GM19238 (cell line): ENCODE results near the gene DHRS13.
"Not testable (repeated sequence)": the region's sequence is repeated elsewhere in the genome, so short reads cannot be mapped to it uniquely, and the experiment has no call there.

Experiments
- DNase-seq: peaks from one replicate; pipeline ENCODE4 v3.0.0; 2011; ENCODE audit warnings: low spot score; ENCODE audit not compliant: insufficient read length

DHRS13 gene

DNA sequence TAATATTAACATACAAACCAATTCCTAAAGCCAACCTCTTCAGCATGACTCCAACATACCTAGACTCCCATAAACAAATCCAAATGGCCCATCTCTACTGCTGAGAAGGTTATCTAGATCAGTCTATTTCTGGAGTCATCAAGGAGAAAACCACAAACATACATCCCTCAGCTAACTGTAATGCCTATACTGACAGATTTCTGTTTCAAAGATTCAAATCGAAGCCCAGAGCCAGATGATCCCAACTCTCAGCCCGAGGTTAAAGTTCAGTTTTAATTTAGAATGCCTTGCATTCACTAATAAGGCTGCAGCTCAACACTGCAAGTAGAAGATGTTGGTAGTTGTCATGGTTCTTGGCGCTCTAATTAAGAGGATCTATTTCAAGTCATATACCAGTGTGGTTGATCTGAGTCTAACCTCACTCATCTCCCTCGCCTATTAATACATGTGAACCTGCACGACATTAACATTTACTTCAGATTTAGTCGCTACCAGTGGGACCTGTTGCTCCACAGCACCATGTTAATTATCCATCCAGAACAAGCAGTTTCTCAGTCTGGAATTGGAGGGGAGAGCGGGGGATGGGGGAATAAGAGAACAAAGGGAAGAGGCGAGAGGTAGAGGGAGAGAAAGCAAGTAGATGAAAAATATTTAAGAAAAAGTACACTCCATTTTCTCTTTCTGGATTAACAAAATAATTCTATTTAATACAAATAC is 33.0 kb upstream of the DHRS13 start:
- no peak for DNase-seq

DNA sequence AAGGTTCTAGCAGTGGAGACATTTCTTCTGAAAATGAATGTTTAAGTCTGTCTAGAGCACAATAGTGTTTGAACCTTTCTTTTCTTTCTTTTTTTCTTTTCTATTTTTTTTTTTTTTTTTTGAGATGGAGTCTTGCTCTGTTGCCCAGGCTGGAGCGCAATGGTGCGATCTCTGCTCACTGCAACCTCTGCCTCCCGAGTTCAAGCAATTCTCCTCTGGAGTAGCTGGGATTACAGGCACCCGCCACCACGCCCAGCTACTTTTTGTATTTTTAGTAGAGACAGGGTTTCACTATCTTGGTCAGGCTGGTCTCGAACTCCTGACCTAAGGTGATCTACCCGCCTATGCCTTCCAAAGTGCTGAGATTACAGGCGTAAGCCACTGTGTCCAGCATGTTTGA is 31.6 kb upstream of the DHRS13 start:
- DNase-seq: not testable (repeated sequence)

DNA sequence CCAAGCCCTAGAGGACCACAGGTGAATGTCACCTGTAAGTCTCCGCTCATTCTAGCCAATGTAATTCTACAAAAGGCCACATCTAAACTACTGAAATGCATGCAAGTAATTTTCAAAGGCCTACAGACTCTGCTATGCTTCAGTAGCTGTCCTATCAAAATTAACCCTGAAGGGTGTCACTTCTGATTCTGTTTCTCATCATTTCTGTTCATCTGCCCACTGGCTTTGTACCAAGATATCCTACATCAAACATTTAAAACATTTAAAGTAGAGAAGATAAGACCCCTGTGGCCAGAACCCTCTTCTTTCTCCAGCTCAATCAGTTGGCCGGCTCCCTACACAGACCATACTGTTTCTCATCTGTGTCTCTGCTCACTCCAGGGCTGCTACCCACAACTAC is 26.9 kb upstream of the DHRS13 start:
- no peak for DNase-seq

DNA sequence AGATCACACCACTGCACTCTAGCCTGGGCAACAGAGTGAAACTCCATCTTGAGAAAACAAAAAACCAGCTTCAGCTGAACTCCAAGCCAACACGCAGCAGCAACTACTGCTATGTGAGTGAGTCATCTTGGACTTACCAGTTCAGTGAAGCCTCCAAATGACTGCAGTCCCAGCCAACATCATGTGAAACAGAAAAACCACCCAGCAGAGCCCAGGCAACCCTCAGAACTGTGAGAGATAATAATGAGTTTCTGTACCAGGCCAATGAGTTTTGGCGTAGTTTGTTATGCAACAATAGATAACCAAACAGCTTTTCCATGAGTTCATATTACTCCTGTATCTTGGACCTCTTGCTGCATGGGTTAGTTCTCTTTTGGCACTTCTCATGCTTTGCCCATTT is 25.2 kb upstream of the DHRS13 start:
- DNase-seq: no peak

DNA sequence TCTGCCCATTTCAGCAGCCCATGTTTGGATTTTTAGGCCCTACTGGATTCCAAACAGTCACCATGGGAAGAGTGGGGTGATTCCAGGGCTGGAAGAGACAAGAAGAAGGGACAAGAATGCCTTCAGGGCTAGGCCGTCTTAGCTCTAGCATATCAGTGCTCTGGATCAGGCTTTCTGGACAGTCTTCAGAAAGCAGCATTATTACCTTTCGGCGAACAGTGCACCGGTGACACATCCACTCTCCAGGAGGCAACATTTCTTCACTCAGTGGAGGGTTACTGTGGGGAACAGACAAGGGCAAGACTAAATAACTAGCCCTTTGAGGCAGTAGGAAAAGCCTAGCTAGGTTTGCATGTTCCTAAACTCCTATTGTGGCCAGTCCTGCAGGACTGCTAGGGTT is 23.9 kb upstream of the DHRS13 start:
- no peak for DNase-seq

DNA sequence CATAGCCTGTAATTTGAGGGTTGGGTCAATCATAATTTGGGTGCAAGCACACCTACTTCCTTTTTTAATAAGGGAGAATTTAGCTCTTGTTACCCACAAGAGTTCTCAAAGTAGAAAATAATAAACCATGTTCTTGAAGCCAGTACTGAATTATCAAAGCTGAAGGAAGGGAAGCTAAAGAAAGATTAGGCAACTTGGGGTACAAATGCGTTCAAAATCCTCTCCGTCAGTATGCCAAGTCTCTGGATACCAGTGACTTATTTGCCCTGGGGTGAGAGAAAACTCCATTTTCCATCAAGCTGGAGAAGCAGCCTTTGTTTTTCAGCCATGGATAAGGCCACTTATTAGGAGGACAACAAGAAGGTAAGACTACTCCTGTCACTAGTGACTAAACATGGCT is 23.5 kb upstream of the DHRS13 start:
- DNase-seq: no peak

DNA sequence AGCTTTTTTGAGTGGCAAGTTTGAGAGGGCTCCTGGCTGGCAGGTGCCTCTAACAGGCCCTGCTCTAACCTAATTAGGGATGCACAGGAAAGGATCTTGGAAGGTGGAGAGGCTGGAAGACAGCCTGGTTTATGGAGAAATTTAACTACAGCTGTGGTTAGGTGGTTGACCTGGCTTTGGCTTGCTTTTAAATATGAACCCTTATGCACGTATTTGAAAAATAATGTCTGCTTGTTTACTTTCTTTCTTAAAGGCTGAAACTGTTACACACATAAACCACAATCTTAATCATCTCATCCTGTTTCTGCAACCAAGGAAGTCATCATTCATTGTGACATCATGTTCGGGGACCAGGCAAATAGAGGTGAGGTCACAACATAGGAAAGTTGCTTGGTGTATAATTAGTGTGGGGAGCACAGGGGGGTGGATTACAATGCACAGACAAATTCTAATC is 23.1 kb upstream of the DHRS13 start:
- DNase-seq: no peak

DNA sequence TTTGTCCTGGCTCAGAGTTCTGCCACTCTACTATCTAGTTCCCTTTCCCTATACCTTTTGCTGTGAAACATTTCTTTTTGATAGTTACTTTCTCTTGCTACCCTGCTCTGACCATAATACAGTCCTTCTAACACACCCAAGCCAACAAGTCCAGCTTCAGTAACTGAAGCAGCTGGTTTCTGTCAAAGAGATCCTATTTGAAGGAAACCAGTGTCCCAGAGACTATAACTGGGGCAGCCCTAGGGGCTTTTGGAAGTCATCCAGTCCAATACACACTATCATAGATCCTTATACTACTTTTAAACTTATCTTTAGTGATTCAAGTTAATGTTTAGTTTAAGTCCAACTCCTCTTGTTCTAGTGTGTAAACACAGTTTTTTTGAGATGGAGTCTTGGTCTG is 17.3 kb upstream of the DHRS13 start:
- no peak for DNase-seq

DNA sequence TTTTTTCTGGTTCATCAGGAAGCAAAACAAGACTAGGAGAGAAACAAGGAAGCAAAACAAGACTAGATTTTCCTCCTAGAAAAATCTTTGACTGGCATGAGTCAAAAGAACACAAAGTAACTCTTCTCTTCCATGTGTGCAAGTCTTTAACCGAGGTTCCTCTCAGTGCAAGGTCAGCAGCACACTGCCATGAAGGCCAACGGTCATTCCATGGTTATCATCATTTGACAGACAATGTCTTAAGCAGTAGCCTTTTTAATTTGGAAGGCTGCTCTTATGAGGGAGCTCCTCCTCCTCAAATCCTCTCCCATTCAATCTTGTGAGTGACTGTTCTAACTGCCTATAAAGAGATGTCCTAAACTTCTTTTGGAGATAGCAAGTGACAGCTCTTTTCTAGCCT is 15.4 kb upstream of the DHRS13 start:
- DNase-seq: no peak

DNA sequence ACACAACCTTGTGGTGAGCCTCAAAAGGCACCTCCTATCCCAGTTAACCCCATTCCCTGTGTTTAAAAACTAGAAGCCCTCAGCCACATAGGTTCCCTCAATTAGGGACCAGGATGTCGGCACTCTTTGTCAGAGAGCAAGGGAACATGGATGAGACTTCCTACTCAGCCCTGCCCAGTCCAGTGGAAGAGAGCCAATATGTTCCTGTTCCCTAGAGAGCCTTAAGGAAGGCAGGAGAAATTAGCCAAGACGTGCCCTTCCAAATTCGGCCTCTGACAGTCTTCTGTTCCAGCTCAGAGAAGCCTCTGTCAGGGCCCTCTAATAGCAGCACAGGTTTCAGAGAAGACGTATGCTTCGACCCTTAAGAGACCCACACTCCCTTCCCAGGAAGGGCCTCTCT is 14.6 kb upstream of the DHRS13 start:
- no peak for DNase-seq

DNA sequence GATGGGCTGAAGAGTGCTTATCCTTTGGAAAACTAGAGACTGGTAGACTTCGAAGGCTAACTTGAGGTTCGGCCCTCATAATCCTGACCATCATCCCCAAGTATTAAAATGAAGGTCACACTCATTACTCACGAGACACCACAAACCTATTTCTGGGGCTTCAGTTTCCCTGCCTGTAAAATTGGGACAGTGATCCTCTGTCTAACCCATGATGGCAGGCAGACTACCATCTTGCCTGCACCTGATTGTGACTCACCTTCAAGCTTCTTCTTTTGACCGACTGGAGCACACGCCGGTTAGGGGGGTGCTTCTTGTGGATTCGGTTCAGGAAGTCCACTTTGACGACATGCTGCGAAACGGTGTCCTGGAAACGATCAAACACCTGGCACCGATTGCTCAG is 14.2 kb upstream of the DHRS13 start:
- DNase-seq: no peak

DNA sequence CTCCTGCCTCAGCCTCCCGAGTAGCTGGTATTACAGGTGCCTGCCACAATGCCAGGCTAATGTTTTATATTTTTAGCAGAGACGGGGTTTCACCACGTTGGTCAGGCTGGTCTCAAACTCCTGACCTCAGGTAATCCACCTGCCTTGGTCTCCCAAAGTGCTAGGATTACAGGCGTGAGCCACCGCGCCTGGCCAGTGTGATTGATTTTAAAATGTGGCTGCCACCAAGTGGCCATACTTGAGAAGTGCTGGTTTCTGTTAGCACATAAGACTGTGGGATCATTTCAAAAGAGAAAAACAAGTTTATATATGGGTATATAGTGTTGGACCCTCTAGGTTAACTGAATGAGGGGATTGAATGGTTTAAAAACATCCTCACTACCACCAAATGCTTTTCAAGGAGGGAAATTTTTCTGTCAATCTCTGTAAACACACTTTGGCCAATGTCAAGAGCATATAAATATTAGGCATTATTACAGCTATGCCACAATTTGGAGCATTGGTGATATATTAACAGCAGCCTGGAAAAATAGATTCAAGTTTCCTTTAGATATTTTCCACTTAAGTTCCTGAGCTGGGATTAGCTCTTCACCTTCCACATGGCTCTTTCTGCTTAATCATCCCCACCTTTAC is 13.5 kb upstream of the DHRS13 start:
- no peak for DNase-seq

DNA sequence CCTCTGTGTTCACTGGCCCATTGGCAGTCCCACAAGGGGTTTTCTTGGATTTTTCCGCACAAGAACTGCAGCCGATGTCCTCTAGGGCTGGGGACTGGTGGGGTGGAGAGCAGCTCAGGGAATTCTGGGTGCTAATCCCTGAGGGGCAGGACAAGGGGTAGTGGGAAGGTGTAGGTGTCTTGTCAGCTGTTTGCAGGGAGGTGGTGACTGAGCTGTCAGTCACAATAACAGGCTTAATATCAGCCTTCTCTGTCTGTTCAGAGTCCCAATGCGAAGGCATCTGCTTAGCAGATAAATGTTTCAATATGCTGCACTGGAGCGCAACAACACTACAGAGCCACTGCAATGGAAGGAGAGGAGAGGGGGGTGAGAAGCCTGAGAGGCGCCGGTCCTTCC is 10.1 kb upstream of the DHRS13 start:
- no peak for DNase-seq

DNA sequence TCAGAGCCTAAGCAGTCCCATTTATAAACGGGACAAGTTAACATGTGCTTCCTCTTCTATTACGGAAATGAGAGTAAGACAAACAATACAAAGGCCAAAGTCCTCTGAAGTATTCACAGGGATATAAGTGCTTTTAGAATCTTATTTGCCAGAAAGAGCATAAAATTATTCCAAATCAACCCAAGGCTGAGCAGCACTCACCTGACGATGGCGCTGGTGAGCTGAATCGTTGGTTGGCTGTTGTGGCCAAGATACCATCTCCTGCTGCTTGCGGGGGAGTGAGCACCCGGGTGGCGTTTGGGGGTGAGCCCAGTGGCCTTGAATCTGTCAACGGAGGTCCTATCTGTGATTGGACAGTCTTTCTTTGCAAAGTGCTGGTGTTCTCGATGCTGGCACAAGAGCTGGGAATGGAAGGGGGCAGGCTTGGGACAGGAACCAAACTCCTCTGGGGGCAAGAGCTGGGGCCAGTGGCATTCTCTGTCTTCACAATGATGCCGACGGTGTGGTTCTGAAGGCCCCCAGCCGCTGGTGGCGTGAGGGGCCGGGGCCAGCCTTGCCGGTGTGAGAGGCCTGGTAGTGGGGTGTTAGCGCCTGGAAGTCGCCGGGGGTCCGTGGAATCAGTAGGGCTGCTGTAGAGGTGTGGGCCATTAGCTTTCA is 9.5 kb upstream of the DHRS13 start:
- no peak for DNase-seq

DNA sequence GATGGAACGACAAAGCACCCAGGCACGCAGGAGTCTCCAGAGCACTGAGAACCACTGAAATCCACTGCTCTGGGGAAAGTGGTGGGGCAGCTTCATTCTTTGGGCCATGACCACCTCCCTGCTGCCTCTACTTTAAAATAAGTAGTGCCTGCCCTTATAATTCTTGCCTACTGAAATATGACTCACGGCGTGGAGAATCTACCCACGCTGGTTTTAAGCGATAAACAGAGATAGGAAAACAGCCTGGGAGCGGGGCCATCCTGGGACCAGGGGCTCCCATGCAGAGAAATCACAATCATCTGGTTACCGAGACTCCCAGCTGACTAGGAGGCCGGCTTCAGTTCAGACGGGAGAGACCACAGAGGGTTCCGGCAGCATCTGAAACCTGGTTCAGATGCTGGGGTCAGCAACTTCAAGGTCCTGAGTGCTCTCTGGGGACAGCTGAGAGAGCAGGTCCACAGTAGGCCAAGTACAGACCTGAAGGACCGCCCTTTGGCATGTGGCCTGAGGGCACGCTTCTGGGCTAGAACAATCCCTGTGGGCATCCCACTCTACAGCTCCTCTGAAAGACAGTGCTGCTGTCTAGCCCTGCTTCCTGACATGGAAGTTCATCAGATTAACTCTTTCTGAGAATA is 8.6 kb upstream of the DHRS13 start:
- no peak for DNase-seq

DNA sequence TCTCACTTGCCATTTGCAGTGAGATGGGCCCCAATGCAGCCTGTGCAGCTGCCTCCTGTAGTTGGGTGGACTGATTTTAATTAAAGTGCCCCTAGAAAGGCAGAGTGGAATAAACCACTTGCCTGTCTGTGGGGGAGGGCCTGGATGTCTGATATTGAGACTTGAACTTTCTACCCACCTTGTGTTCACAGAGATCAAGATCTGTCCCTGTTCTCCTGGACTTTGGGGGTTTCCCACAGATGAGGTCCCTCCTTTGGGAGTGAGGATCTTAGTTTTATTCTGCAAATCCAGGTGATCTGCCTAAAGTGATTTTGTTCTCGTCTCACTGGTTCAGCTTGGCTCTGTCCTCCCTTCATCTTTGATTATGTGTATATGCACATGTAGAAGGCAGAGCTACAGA is 7.7 kb upstream of the DHRS13 start:
- no peak for DNase-seq

DNA sequence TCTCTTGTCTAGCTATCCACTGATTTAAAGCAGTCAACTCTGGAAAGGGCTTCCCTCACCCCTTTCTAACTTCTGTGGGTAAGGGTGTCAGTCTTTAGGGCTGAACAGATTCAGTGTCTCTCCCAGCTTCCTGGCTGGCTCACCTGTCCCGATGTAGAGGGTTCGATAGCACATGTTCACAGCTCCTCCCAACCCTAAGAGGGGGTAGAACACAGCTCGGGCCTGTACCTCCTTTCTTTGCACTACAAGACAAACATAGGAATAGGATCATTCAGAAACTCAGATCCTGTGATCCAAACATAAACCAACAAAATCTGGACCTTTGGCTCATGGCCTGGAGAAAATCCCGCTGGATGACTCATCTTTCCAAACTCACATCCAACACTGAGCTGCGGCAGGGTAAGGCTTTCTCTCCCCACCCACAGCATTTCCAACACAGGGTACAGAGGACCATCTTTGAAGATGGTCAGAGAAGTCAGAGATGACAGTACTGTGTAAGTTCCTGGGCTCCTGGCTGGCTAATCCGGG is 5.8 kb upstream of the DHRS13 start:
- no peak for DNase-seq

DNA sequence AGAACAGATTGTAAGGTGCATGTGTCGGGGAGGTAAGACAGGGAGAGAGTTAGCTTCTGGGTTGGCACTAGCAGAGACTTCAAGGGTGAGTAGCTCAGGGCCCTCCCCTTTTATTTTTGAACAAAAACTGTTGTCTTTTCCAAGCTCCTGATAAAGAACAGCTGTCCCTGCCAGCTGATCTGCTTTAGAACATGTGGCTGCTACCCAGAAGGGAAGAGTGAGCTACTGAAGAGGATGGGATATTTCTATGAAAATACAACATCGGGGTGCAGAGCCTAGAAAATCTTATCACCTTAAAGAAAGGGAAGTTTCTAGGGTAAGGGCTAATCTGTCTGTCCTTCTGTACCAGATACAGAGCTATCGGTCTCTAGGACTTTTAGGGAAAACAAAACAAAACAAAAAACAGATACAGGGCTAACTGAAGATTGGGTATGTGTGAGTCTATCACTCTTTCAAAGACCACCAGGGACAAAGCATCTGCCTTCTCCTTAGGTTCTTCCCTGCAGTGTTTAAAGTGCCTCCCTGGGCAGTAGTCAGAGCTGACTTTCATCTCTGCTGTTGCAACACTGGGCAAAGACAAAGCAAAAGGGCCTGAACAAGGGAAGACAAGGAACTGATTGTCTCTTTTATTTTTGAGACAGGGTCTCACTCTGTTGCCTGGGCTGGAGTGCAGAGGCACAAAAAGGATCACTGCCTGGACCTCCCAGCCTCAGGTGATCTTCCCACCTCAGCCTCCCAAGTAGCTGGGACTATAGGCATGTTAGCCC is 5.0 kb upstream of the DHRS13 start:
- DNase-seq: no peak

DNA sequence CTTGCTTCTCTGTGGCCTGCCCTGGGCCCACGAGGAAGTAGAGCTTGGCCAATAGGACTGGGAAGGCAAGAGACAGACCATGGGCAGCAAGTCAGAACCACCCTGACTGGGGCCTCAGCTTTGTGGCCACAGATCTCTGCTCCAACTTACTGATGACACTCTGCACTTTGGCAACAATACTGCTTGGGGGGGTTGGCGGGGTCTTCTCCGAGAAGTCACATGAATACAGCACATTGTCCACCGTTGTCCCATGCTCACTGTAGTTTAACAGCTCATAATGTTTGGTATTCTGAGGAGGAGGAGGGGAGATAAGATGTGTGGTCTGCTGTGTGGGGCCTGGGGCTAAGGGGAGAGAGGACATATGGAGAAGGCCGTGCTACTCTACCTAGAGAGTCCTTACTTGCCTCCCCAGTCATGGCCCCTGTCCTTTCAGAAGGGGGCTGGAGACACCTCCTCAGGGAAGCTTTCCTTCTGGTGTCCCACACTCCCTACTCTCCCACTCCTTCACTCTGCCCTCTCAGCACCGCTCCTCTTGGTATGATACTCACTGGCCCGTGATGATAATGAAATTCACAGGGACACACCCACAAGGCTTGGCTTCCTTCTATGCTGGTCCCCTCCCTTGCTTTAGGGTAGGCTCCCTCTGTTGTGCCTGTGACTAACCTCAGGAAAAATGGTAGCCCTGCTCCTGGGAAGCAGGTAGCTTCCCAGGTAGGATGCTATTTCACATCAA is 4.0 kb upstream of the DHRS13 start:
- no peak for DNase-seq

DNA sequence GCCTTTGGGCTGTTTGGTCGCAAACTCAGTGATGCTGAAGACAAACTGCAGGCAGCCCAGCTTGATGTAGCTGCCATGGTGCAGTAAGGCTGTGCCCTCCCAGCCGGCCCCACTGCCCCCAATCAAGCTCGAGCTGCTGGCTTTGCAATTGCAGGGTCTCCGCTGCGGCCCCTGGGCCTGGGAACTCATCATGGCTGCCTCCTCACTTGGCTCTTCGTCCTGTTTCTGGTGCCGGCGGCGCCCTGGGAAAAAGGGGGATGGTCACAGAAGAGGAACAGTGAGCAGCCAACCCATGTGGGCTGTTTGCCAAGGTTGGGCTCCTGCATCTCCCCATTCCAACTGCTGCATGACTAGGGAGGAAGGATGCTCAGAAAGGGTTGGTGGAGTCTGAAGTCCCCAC is 3.4 kb upstream of the DHRS13 start:
- no peak for DNase-seq

DNA sequence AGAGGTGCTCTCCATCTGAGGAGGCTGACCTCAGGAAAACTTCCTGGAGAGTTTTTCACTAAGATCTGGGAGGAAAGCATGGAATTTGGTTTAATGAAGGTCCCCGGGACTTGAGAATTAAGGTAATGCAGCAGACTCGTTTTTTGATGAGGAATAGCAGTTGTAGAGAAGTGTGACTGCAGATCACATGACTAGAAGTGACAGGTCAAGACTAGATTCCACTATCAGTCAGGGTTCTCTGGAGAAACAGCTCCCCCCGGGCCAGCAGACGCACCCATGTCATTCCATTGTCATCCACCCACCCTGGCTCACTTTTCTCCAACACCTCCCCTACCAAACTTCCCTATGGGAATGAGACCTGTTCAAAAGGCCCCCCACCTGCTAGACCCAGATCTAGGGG is 1.9 kb upstream of the DHRS13 start:
- no peak for DNase-seq
